ENCODE results near the gene ZNF184. TPM values are rescaled to one million over a fixed set of nuclear protein-coding genes. Genes with fewer than 3 reads are reported as not detected.

Gene ZNF184
- total RNA-seq (2014; rRNA removed), result 11.5 and 15.7 TPM in 2 replicates
- 2.7 TPM for polyA plus RNA-seq (2012)

DNA sequence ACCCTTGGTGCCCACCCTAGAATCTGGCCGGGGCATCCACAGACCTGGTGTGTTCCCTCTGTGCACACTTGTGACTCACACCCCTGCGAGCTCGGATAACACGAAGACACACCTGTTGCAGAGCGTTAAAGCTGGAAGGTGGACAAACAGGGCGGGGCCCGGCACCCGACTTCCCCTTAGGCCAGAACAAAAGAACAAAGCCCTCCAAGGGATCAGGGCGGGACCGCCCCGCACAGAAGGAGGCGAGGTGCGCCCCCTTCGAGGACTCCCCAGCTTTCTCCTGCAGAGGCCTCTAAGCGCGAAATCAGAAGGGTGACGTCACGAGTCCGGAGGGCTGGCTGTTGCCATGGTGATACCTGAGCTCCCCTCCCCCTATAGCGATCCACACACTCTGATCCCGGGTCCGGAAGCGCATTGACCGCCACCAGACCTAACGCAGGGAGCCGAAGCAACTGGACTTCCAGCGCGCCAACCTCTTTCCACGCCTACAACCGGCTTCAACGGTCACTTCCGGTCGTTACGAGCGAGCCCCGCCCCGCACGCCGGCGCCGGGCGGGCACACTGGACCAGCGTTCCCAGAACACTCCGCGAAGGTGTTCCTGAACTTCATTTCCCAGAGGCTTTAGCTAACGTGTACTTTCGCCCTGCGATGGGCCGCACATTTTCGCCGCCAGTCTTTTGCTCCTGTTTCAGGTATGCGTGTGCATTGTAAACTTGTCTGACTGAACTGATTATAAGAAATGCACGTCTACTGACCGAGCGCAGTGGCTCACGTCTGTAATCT lies at the start of gene ZNF184:
Gene ZNF184, minus strand, starts transcription at position 489 of the 784 bp plus-strand sequence. CDS start 811 bp downstream, outside the sequence.
- DNase-seq (ENCODE audit: low read depth), result peak; percentile 97

DNA sequence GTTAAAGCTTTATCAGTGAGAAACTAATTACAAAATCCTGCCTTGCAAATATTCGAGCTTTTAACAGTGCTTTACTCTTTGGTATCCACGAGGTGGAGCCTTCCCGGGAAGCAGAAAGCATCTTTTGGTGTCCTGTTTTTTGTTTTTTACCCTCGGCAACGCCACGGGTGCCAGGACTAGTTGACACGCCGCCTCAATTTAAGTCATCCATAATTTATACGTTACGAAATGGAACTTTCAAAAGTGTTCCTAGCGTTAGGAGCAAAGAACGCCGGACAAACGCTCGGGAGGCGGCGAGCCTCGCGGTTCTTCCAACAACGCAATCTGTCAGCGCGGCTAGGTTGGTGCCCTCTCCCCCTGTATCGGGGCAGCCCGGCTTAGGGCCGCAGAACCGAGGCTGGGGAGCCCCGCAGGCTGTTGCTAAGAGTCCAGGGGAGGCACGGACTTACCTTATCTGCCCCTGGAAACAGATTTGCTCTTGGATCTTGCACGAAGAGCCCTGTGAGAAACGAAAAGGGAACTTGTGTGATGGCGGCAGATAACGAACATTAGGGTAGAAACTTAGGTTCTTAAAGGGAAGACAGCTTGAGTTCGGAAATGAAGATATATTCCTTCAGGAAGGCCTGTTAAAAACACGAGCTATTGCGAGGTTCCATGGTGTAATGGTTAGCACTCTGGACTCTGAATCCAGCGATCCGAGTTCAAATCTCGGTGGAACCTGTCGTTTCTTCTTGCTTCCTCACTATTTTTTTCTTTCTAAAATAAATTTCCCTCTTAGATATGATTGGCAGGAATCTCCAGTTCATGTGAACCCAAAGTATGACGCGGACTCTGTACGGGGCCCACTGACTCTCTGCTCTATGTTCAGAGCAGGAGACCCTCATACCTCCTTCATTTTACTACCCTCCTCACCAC lies 46.2 kb upstream of the ZNF184 start:
- peak; percentile 87 for DNase-seq (ENCODE audit: low read depth)

DNA sequence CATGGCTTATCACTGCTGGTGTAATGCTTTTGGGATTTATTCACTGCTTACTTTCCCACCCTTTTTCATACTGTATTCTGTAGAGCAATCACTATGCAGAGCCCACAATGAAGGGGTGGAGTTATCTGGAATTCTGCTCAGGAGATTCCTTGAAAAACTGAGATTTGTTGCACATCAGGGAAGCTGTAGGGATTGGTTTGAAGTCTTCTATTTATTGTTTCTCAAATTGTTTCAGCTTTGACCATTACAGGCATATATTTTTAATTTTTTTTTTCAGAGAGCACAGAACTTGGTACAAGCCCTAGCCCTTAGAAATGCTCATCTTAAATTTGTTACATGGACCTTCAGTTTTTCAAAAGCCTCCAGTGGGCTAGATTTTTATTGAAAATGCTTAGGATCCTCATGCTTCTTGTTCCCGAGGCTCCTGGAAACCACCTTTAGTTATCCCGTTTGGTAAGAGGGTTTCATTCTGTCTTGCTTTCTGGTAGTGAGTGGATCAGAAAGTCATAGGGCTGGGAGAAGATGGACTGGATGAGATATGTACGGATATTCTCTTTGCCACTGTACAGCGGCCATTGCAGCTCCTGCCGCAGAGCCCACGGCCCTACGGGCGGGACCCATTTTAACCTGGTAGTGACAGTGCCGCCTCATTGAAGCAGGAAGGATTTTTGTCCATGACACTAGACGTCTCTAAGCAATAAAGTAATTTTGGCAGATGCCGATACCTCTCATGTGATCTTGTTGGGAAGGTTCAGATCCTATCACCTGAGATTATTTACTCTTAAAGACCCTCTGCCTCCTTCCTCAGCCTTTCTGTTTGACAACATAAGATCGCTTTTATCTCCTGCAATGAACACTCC lies 45.3 kb upstream of the ZNF184 start:
- DNase-seq (ENCODE audit: low read depth), result no peak

DNA sequence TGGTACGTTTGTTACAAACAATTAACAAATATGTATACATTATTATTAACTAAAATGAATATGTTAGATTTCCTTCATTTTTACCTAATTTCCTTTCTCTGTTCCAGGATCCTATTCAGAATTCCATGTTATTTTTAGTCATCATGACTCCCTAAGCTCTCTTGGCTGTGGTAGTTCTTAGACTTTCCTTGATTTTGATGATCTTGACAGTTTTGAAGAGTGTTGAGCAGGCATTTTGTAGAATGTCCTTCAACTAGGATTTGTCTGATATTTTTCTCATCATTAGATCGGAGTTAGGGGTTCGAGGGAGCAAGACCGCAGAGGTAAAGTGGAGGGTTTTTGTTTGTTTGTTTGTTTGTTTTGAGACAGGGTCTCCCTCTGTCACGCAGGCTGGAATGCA lies 44.3 kb upstream of the ZNF184 start:
- no peak for DNase-seq (ENCODE audit: low read depth)

DNA sequence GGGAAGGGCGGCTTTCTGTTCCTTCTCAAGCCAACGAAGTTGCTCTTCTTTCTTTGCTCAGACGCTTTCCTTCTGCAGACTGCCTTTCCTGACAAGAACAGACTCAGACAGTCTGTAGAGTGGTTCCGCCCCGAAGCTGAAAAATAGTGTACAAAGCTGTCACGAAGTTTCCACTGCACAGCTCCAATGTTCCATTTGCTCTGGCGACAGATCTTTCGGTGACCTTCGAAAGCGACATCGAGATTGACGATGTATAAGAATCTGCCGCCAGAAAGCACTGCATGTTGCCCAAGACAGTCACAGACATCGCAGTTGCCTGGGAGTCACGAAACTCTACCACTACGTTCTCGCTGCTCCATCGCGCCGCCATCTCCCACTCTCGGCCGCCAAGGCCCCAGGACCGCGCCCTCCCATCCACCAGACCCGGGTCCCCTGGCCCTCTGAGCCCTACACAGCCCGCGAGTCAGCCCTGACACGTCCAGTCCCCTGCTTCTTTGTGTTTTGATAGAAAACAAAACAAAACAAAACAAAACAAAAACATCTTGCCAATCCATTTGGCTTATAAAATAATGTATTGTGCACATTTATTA lies 42.1 kb upstream of the ZNF184 start:
- no peak for DNase-seq (ENCODE audit: low read depth)

DNA sequence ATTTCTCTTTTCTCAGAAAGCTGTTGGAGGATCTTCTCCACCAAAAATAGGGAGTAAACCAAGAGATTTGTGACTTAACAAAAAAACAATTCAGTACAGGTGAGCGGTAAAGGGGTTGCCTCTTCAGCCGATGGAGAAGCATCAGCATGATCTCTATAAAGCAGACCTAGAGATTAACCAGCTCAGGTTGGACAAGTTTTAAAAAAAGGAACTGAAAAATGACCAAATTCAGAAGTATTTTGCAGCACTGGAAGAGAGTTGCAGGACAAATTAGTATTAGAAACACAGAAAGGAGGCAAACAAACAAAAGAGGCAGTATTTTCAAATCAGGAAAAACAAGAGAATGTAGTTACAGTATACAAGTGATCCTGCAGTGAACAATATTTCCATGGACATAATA lies 39.6 kb upstream of the ZNF184 start:
- no peak for DNase-seq (ENCODE audit: low read depth)

DNA sequence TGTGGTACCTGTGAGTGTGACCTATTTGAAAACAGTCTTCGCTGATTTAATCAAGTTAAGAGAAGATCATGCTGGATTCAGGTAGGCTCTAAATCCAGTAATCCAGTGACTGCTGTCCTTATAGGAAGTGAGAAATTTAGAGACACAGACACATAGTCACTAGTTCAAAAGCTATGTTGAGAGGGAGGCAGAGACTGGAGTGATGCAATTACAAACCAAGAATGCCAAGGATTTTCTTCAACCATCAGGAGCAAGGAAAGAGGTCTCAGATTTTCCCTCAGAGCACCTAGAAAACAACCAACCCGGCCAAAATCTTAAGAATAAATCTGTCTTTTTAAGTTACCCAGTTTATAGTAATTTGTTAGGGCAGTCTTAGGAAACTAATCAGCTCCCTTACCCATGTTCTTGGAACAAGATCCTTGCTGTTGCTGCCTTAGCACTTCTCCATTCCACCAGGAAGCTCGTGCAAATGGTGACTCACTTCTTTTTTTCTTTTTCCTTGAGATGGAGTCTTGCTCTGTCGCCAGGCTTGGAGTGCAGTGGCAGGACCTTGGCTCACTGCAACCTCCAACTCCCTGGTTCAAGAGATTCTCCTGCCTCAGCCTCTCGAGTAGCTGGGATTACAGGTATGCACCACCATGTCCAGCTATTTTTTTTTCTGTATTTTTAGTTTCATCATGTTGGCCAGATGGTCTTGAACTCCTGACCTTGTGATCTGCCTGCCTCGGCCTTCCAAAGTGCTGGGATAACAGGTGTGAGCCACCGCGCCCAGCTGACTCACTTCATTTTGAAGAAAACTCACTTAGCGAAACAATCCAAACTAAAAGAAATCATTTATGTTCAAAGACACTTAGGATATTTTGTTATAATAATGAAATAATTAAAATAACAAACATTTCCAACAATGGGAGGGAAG lies 34.4 kb upstream of the ZNF184 start:
- no peak for DNase-seq (ENCODE audit: low read depth)

DNA sequence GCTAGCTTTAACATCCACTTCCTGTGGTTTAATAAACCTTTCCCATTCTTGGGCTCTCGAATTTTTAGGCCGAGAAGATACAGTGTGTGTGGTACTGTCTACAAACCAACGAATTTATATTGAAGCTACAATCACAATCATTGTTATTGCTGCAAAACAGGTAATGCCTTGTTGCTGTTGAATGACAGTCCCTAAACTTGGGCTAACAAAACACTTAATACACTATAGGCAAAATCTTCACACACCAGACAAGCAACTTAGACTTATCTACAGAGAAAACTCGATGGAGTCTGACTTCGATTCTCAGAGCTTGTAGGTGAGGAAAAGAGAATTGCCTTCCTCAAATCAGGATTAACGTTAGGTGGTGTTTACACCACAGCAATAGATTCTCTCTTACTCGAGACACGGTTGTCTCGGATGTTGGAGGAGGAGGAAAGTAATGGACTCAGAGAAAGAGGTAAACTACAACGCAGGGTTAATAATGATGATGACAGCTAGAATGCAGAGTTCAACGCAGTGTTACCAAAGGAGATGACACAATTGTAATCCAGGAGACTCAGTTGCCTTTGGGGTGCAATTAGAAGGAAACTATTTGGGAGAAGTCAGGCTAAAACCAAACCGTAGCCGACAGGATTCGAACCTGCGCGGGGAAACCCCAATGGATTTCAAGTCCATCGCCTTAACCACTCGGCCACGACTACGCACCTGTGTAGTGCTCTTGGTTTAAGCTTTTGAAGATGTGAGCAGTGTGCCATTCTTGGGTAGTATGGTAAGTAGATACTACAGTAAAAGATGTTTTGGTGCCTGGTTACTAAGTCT lies 32.5 kb upstream of the ZNF184 start:
- peak; percentile 80 for DNase-seq (ENCODE audit: low read depth)

DNA sequence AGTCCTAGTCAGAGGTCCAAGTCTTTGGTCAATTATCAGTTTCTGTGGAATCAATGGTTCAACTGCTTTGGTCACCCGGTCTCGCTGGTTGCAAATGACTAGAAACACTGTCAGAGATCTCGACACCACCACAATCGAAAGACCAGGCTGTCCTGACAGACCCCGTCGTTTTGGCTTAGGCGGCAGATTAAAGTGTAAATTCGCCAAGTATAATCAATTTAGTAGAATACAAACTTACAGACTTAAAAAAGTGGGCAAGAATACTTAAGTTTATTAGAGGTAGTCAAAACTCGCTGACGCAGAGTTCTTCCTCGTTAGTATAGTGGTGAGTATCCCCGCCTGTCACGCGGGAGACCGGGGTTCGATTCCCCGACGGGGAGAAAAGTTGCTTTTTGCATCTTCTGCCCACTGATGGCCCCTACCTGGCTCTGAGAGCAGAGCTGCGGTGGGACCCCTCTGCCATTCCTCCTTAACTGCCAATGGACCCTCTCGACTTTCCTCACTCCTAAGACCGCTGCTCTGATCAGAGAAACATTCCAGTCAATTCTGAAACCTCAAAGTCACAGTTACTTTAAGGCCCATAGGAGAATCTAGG lies 30.6 kb upstream of the ZNF184 start:
- peak; percentile 63 for DNase-seq (ENCODE audit: low read depth)

DNA sequence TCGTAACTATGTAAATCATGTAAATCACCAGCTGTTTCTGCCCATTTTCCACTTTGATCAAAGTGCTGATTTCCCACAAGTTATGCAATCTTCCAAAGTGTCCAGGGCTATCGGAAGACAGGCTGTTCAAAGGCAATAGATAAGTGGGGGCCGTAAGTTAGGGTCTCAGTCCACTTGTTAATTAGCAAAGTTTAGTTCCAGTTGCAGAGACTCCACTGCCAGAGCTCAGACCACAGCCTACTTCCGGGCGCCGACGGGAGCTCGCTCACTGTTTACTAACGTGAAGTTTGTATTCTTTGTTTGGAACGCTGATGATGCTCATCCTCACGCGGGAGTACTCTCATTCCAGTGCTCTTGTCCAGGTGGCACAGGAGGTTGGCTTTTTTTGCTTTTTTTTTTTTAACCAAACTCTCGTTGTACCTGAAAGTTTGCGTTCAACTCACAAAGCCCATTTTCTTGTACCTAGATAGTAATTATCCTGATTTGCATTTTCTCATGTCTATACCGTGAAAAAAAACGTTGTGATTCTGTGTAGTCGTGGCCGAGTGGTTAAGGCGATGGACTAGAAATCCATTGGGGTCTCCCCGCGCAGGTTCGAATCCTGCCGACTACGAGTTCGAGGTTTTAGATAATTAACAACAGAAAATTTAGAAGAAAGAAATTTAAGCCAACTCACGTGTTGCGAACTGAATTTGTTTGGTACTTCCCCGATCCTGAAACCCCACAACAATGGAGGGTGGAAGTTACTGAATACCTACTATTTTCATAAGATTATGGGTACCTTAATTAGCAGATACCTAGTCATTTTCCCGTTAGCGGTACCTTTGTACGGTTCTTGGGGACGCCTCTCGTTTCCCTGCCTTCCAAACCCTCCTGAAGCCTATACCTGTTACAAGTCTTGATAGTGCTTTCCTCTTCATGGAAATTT lies 29.9 kb upstream of the ZNF184 start:
- DNase-seq (ENCODE audit: low read depth), result peak; percentile 74

DNA sequence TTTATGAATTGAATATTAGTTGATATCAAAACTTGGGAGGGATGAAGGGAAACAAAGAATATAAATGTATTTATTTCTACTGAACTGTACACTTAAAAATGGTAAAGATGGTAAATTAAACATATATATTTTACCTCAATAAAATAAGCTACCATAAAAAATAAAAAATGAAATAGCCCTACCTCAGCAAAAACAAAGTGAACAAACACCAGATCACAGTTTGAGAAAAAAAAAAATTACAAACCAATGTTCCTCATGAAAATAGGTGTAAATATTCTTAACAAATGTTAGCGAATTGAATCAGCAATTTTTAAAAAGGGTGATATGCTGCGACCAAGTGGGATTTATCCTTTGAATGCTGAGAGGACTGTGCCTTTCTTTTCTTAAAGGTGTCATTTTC lies 28.3 kb upstream of the ZNF184 start:
- no peak for DNase-seq (ENCODE audit: low read depth)

DNA sequence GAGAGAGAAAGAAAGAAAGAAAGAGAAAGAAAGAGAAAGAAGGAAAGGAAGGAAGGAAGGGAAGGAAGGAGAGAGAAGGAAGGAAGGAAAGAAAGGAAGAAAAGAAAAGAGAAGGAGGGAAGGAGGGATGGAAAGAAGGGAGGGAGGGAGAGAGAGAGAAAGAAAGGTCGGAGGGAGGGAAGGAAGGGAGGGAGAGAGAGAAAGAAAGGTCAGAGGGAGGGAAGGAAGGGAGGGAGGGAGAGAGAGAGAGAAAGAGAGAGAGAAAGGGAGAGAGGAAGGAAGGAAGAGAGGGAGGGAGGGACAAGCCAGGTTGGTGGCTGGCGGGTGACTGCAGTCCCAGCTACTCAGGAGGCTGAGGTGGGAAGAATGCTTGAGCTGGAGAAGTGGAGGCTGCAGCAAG lies 27.3 kb upstream of the ZNF184 start:
- no peak for DNase-seq (ENCODE audit: low read depth)

DNA sequence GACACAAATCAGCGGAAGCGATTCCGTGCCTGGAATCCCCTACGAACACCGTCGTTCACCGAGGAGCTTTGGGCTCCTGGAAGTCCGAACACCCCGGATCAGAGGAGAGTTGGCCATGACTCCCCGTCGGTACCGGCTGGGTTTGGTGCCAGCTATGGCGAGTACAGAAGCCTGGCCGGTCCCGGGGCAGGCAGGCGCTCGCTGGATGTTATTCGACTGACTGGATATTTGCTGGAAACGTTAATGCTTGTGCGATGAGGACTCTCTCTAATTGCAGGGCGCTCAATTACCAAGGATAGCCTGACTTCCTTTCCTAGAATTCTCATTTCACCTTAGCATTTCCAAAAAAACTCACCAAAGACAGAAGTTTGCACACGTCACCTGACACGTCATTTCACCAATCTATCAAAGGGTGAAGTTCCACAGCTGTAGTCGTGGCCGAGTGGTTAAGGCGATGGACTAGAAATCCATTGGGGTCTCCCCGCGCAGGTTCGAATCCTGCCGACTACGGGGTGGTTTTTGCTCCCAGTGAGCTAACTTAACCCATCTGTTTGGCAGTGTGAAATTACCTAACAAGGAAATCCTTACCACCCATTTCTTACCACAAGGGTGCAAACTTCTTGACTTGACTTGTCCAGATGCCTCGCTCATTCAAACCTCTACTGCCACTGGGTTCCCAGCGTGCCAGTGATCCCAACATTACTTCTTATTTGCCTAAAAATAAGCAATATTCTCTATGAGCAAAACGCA lies 22.7 kb upstream of the ZNF184 start:
- DNase-seq (ENCODE audit: low read depth), result peak; percentile 86

DNA sequence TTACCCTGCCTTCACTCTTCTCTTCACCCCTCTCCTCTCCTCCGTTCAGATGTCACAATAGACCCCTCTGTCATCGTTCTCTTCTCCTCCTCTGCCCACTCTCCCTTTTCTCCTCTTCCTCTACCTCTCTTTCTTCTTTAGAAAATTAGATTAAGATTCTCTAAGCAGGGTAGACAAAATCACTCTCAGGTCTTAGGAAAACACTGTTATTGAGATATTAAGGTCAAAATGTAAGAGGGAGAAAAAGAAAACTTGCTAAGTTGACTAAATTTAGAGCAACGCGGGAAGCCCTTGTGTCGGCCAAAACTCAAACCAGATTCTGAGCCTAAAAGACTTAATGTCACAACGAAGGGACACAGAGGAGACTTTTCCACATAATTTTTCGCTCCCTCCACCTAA lies 22.1 kb upstream of the ZNF184 start:
- DNase-seq (ENCODE audit: low read depth), result no peak

DNA sequence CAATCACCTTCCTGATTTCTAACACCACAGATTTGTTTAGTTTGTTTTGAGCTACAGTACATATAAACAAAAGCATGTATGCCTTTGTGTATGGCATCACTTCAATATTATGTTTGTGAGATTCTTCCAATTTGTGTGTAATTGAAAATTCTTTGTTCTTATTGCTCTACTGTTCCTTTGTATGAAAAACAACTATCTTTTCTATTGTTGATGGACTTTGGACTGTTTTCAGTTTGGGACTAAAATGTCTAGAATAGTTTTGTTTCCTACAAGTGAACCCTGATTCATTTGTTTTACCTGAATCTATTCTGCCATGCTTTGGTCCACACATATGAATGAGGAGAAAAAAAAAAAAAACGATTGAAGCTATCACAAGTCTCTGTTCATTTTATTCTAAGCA lies 21.2 kb upstream of the ZNF184 start:
- no peak for DNase-seq (ENCODE audit: low read depth)

DNA sequence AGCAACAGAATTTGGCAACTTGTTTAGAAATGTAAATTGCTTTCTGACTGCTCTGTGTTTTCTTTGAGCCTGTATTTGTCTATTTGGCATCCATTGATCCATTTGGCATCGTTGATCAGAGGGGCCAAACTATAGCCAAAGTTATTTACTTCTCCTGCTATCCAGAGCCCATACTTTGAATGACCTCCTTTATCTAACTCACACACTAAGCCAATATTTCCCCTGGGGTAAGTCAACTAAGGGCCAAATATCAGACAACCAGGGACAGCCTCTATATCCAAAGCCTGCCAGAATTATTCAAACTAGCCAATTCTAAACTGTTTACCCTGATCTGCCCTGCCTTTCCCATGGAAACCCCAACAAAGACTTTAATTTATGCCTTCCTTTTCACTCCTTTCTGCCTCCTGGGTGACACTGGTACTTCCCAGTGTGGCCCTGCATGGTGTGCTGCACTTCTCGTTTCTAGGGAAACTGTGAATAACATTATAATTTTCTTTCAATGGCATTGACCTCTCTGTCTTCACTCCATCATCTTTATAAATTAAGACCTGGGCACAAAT lies 19.8 kb upstream of the ZNF184 start:
- no peak for DNase-seq (ENCODE audit: low read depth)

Measured in LHCN-M2 (cell line).